Right lobe of liver (tissue), 6 donors: ENCODE results near the gene SH3GL2. TPM values are rescaled to one million over a fixed set of nuclear protein-coding genes. Genes with fewer than 3 reads are reported as not detected.
"Not testable (repeated sequence)": the region's sequence is repeated elsewhere in the genome, so short reads cannot be mapped to it uniquely, and the experiment has no call there.

Source experiments
- ATAC-seq, 4 donors: fragments of 200-7000 bp; cut with Tn5 transposase; one replicate each; pipeline ENCODE4 v1.9.1; 2020; ENCODE audit warnings: mild to moderate bottlenecking in 4 of 4, moderate library complexity in 4 of 4
- DNase-seq, 3 donors: peaks; one replicate each; pipeline ENCODE4 v3.0.0-alpha.2; 2020
- H3K27ac ChIP-seq, 3 donors: fragments of 200-600 bp; one replicate each; pipeline ENCODE4 v1.8.0; 2022
- H3K27me3 ChIP-seq, 2 donors: fragments of 200-600 bp; one replicate each; pipeline ENCODE4 v1.8.0; 2022
- H3K36me3 ChIP-seq, 4 donors: fragments of 200-600 bp; sonication (generic) in 1 of 4; one replicate each; pipeline versions ENCODE4 v1.5.1 to v1.8.0; 2017 to 2022; ENCODE audit warnings: control low read depth in 1 of 4
- H3K4me1 ChIP-seq, 4 donors: fragments of 200-600 bp; sonication (generic) in 1 of 4; one replicate each; pipeline versions ENCODE4 v1.5.1 to v1.8.0; 2017 to 2022; ENCODE audit warnings: control low read depth in 1 of 4
- H3K4me3 ChIP-seq, 3 donors: fragments of 200-600 bp; one replicate each; pipeline ENCODE4 v1.8.0; 2022
- H3K9me3 ChIP-seq, 4 donors: fragments of 200-600 bp; sonication (generic) in 1 of 4; one replicate each; pipeline versions ENCODE4 v1.5.1 to v1.8.0; 2017 to 2022; ENCODE audit warnings: control low read depth in 1 of 4
- CTCF ChIP-seq, 4 donors: fragments of 200-600 bp in 3 of 4; fragments of 450-650 bp in 1 of 4; IDR thresholded peaks; one replicate each; pipeline versions ENCODE4 v1.5.1 to v1.8.0; 2016 to 2022; ENCODE audit warnings: antibody characterized with exemption in 4 of 4, mild to moderate bottlenecking in 2 of 4
- POLR2A ChIP-seq: fragments of 450-650 bp; IDR thresholded peaks from one replicate; pipeline ENCODE4 v1.6.1; 2017; ENCODE audit warnings: antibody characterized with exemption, mild to moderate bottlenecking
- WGBS: methylation state at CpG from one replicate; pipeline ENCODE4 v1.1.6; 2018; ENCODE audit warnings: low coverage, low lambda C conversion rate; ENCODE audit not compliant: insufficient coverage; ENCODE audit errors: missing lambda C conversion rate; 5-methylcytosine and 5-hydroxymethylcytosine counted together
- intact Hi-C, 2 donors: fragments of 100-400 bp; cut with DNase I; formaldehyde crosslinking; loops; one replicate each; pipeline versions ENCODE4 v1.11.2 to v1.14.1; 2022
- total RNA-seq, 6 experiments: library from RNA; depleted of rRNA in 2 of 6; stranded (reverse); fragments of >200 nt in 2 of 6; fragmentation: NEBNext Ultra II Directional in 3 of 6; extraction: Animal tissue kit (Norgen Biotek cat#: 25700) in 3 of 6; gene quantifications; one replicate each; pipeline versions ENCODE4 v1.1.0 to v1.2.4, GENCODE V29; 2016 to 2023
- donor health status: DM: no; HTN: yes; CAD: no.
- donor health status: DM: no; HTN: no; CAD: no.
- donor health status: DM: no; HTN: no; CAD: no.
- donor health status: DM: no; HTN: yes; CAD: no.
- donor health status: DM: no; HTN: yes; CAD: no.

The SH3GL2 gene
- total RNA-seq, 6 experiments from 2014 or later, result 0.07 to 0.09 TPM; not detected in 4

GRCh38 chr9:17761984-17762676 lies 183.3 kb downstream of the SH3GL2 start:
- no peak for DNase-seq
- 31% methylated on average over 6 of the region's 6 CpGs for WGBS

GRCh38 chr9:17764306-17764705 lies 185.4 kb downstream of the SH3GL2 start:
- 42% methylated on average over 2 of the region's 3 CpGs for WGBS

More at GRCh38 chr9:17761984-17762676, 183.3 kb downstream of the SH3GL2 start:
- intact Hi-C loops, result no loop called here
- H3K9me3 ChIP-seq, result no peaks in the 10 kb centered on the region
- no peak overlapping the region for H3K27ac ChIP-seq
- H3K4me1 ChIP-seq, result no peaks in the 10 kb centered on the region
- no peak for ATAC-seq
- no peak overlapping the region for H3K4me3 ChIP-seq
- H3K27me3 ChIP-seq, result no peaks in the 10 kb centered on the region
- TF ChIP-seq CTCF (IDR thresholded peaks at IDR 0.05) (no peak), POLR2A (no peak)
- H3K36me3 ChIP-seq, result no peaks in the 10 kb centered on the region

GRCh38 chr9:17765131-17765530 lies 186.3 kb downstream of the SH3GL2 start:
- H3K9me3 ChIP-seq, H3K36me3 ChIP-seq, ATAC-seq, DNase-seq, intact Hi-C loops, H3K27ac ChIP-seq, H3K27me3 ChIP-seq, H3K4me1 ChIP-seq, H3K4me3 ChIP-seq: not testable (repeated sequence)
- whole genome bisulfite sequencing, result 85% methylated on average over 2 of the region's 4 CpGs

More at GRCh38 chr9:17764306-17764705, 185.4 kb downstream of the SH3GL2 start:
- no peaks in the 10 kb centered on the region for H3K9me3 ChIP-seq
- H3K4me1 ChIP-seq, result no peaks in the 10 kb centered on the region
- TF ChIP-seq POLR2A, result no peak
- TF ChIP-seq CTCF (IDR thresholded peaks at IDR 0.05), result no peak
- no peak overlapping the region for H3K27ac ChIP-seq
- ATAC-seq, result no peak
- no peak for DNase-seq
- no peaks in the 10 kb centered on the region for H3K36me3 ChIP-seq
- H3K27me3 ChIP-seq, result no peaks in the 10 kb centered on the region
- no peak overlapping the region for H3K4me3 ChIP-seq
- intact Hi-C loops, result no loop called here

GRCh38 chr9:17772223-17772622 lies 193.4 kb downstream of the SH3GL2 start:
- Histone ChIP-seq H3K9me3 (no peaks in the 10 kb centered on the region), H3K36me3 (no peaks in the 10 kb centered on the region), H3K27me3 (no peaks in the 10 kb centered on the region), H3K4me1 (no peaks in the 10 kb centered on the region), H3K4me3 (no peak overlapping the region), H3K27ac (no peak overlapping the region)
- DNase-seq (no peak), ATAC-seq (no peak)
- intact Hi-C loops, result no loop called here
- WGBS, result 72% methylated on average over 3 of the region's 3 CpGs
- no peak for TF ChIP-seq POLR2A
- TF ChIP-seq CTCF (IDR thresholded peaks at IDR 0.05), result no peak

GRCh38 chr9:17775656-17776055 lies 196.8 kb downstream of the SH3GL2 start:
- Histone ChIP-seq H3K27ac (no peak overlapping the region), H3K4me1 (no peaks in the 10 kb centered on the region), H3K4me3 (no peak overlapping the region), H3K36me3 (no peaks in the 10 kb centered on the region), H3K9me3 (no peaks in the 10 kb centered on the region), H3K27me3 (no peaks in the 10 kb centered on the region)
- DNase-seq, result no peak
- intact Hi-C loops, result no loop called here
- no peak for ATAC-seq
- TF ChIP-seq CTCF (IDR thresholded peaks at IDR 0.05), result no peak
- no peak for TF ChIP-seq POLR2A
